HG03103 (cell line): ENCODE data around the gene PHOX2A.

Experiments used
- ATAC-seq: cut with Tn5 transposase; IDR thresholded peaks from one replicate; pipeline ENCODE4 v1.9.1; 2021; ENCODE audit warnings: low read depth; ENCODE audit not compliant: unreplicated experiment

PHOX2A gene

GRCh38 chr11:72189455-72190250 is 54.3 kb downstream of the PHOX2A start:
- no peak for ATAC-seq
